Immature natural killer cell (primary cell): ENCODE results near the gene SLC25A13. TPM values are rescaled to one million over a fixed set of nuclear protein-coding genes. Genes with fewer than 3 reads are reported as not detected.
"Not testable (repeated sequence)": the region's sequence is repeated elsewhere in the genome, so short reads cannot be mapped to it uniquely, and the experiment has no call there.

Experiments used
- DNase-seq, 3 donors: peaks; one replicate each; pipeline ENCODE4 v3.0.0; 2022; ENCODE audit warnings: mixed read lengths in 1 of 3
- H3K27ac Mint-ChIP-seq, 6 donors: one replicate each; pipeline ENCODE4 v1.8.0; 2020; ENCODE audit warnings: mixed read lengths in 6 of 6, mild to moderate bottlenecking in 5 of 6, inconsistent platforms in 4 of 6, moderate library complexity in 3 of 6
- H3K27me3 Mint-ChIP-seq, 3 donors: one replicate each; pipeline ENCODE4 v1.8.0; 2020 to 2021; ENCODE audit warnings: low read depth in 3 of 3, mild to moderate bottlenecking in 3 of 3, mixed read lengths in 3 of 3, moderate library complexity in 3 of 3, inconsistent platforms in 1 of 3
- H3K36me3 Mint-ChIP-seq, 3 donors: one replicate each; pipeline ENCODE4 v1.8.0; 2020; ENCODE audit warnings: mixed read lengths in 3 of 3, inconsistent platforms in 2 of 3, mild to moderate bottlenecking in 2 of 3
- H3K4me1 Mint-ChIP-seq, 2 donors: one replicate each; pipeline ENCODE4 v1.8.0; 2020; ENCODE audit warnings: inconsistent platforms in 2 of 2, mild to moderate bottlenecking in 2 of 2, mixed read lengths in 2 of 2, moderate library complexity in 1 of 2
- H3K4me3 Mint-ChIP-seq, 5 donors: one replicate each; pipeline ENCODE4 v1.8.0; 2020; ENCODE audit warnings: mild to moderate bottlenecking in 5 of 5, mixed read lengths in 5 of 5, inconsistent platforms in 3 of 5, moderate library complexity in 3 of 5
- H3K9me3 Mint-ChIP-seq, 6 donors: one replicate each; pipeline ENCODE4 v1.8.0; 2020; ENCODE audit warnings: mild to moderate bottlenecking in 6 of 6, mixed read lengths in 6 of 6, inconsistent platforms in 4 of 6, moderate library complexity in 3 of 6
- polyA plus RNA-seq, 3 donors: library from polyadenylated mRNA; unstranded; fragments of 300-500 nt; fragmentation: Illumina TruSeq; gene quantifications; one replicate each; pipeline ENCODE4 v1.2.3, GENCODE V29; 2021

SLC25A13 gene
- polyA plus RNA-seq, 3 donors from 2014 or later, result 4.2 to 9.3 (median 5.3) TPM

- H3K36me3 Mint-ChIP-seq, result peaks cover 39 to 57% (median 40%) of the 10 kb centered on the region in 3 donors
- H3K4me1 Mint-ChIP-seq, result peaks cover 3 to 18% of the 10 kb centered on the region in 2 donors
Measured at GRCh38 chr7:96157856-96158255, 164.0 kb downstream of the SLC25A13 start.

GRCh38 chr7:96154506-96154905 is 167.4 kb downstream of the SLC25A13 start:
- H3K27me3 Mint-ChIP-seq, H3K9me3 Mint-ChIP-seq, DNase-seq, H3K4me1 Mint-ChIP-seq, H3K4me3 Mint-ChIP-seq, H3K27ac Mint-ChIP-seq: not testable (repeated sequence)
- H3K36me3 Mint-ChIP-seq, result peaks cover 26 to 48% (median 36%) of the 10 kb centered on the region in 3 donors

More at GRCh38 chr7:96157856-96158255, 164.0 kb downstream of the SLC25A13 start:
- no peak for DNase-seq
- H3K9me3 Mint-ChIP-seq, result peaks cover 0 to 4% (median 0%) of the 10 kb centered on the region in 6 donors
- H3K27ac Mint-ChIP-seq, result no peak overlapping the region
- H3K27me3 Mint-ChIP-seq, result no peaks in the 10 kb centered on the region
- no peak overlapping the region for H3K4me3 Mint-ChIP-seq

- H3K4me3 Mint-ChIP-seq, result no peak overlapping the region
- no peaks in the 10 kb centered on the region for H3K9me3 Mint-ChIP-seq
- H3K27ac Mint-ChIP-seq, result no peak overlapping the region
- no peaks in the 10 kb centered on the region for H3K4me1 Mint-ChIP-seq
- DNase-seq, result no peak
- peaks cover 20 to 43% (median 29%) of the 10 kb centered on the region in 3 donors for H3K36me3 Mint-ChIP-seq
- H3K27me3 Mint-ChIP-seq, result peaks cover 0 to 2% (median 0%) of the 10 kb centered on the region in 3 donors
Measured at GRCh38 chr7:96152706-96153105, 169.2 kb downstream of the SLC25A13 start.

GRCh38 chr7:96151889-96152288 is 170.0 kb downstream of the SLC25A13 start:
- no peak for DNase-seq
- H3K4me3 Mint-ChIP-seq, result no peak overlapping the region
- no peaks in the 10 kb centered on the region for H3K4me1 Mint-ChIP-seq
- peaks cover 18 to 41% (median 33%) of the 10 kb centered on the region in 3 donors for H3K36me3 Mint-ChIP-seq
- no peak overlapping the region for H3K27ac Mint-ChIP-seq
- H3K9me3 Mint-ChIP-seq, result no peaks in the 10 kb centered on the region
- peaks cover 0 to 2% (median 0%) of the 10 kb centered on the region in 3 donors for H3K27me3 Mint-ChIP-seq

- H3K27ac Mint-ChIP-seq, result no peak overlapping the region
- no peak overlapping the region for H3K4me3 Mint-ChIP-seq
- peaks cover 0 to 2% (median 0%) of the 10 kb centered on the region in 3 donors for H3K27me3 Mint-ChIP-seq
- no peaks in the 10 kb centered on the region for H3K9me3 Mint-ChIP-seq
- DNase-seq, result no peak
- H3K4me1 Mint-ChIP-seq, result no peaks in the 10 kb centered on the region
- H3K36me3 Mint-ChIP-seq, result peaks cover 16 to 58% (median 26%) of the 10 kb centered on the region in 3 donors
Measured at GRCh38 chr7:96144260-96144526, 177.7 kb downstream of the SLC25A13 start.

- Mint-ChIP-seq H3K27me3 (peaks cover 0 to 2% (median 0%) of the 10 kb centered on the region in 3 donors), H3K27ac (no peak overlapping the region), H3K4me3 (no peak overlapping the region), H3K36me3 (peaks cover 16 to 55% (median 25%) of the 10 kb centered on the region in 3 donors), H3K9me3 (no peaks in the 10 kb centered on the region), H3K4me1 (no peaks in the 10 kb centered on the region)
- DNase-seq, result no peak
Measured at GRCh38 chr7:96143495-96144259, 178.2 kb downstream of the SLC25A13 start.

GRCh38 chr7:96136600-96137239 is 185.2 kb downstream of the SLC25A13 start:
- no peak overlapping the region for H3K4me3 Mint-ChIP-seq
- DNase-seq, result no peak
- H3K27me3 Mint-ChIP-seq, result no peaks in the 10 kb centered on the region
- H3K4me1 Mint-ChIP-seq, result no peaks in the 10 kb centered on the region
- H3K36me3 Mint-ChIP-seq, result peaks cover 18 to 47% (median 24%) of the 10 kb centered on the region in 3 donors
- no peak overlapping the region for H3K27ac Mint-ChIP-seq
- H3K9me3 Mint-ChIP-seq, result no peaks in the 10 kb centered on the region

- DNase-seq, result no peak
- Mint-ChIP-seq H3K36me3 (peaks cover 20 to 40% (median 31%) of the 10 kb centered on the region in 3 donors), H3K27me3 (peaks cover 0 to 3% (median 0%) of the 10 kb centered on the region in 3 donors), H3K27ac (no peak overlapping the region), H3K4me1 (no peaks in the 10 kb centered on the region), H3K9me3 (no peaks in the 10 kb centered on the region), H3K4me3 (no peak overlapping the region)
Measured at GRCh38 chr7:96135241-96135640, 186.7 kb downstream of the SLC25A13 start.

GRCh38 chr7:96131525-96131924 is 190.4 kb downstream of the SLC25A13 start:
- DNase-seq, result no peak
- H3K27ac Mint-ChIP-seq, result peak overlapping the region in 1 of 6 donors; percentile 37
- no peaks in the 10 kb centered on the region for H3K9me3 Mint-ChIP-seq
- peaks cover 0 to 3% (median 0%) of the 10 kb centered on the region in 3 donors for H3K27me3 Mint-ChIP-seq
- no peak overlapping the region for H3K4me3 Mint-ChIP-seq
- peaks cover 25 to 49% (median 46%) of the 10 kb centered on the region in 3 donors for H3K36me3 Mint-ChIP-seq
- no peaks in the 10 kb centered on the region for H3K4me1 Mint-ChIP-seq

- H3K27ac Mint-ChIP-seq, result no peak overlapping the region
Measured at GRCh38 chr7:96127746-96128145, 194.2 kb downstream of the SLC25A13 start.

GRCh38 chr7:96126382-96126781 is 195.5 kb downstream of the SLC25A13 start:
- Mint-ChIP-seq H3K4me3 (no peak overlapping the region), H3K36me3 (peaks cover 10 to 42% (median 35%) of the 10 kb centered on the region in 3 donors), H3K4me1 (peaks cover 0 to 4% of the 10 kb centered on the region in 2 donors), H3K9me3 (no peaks in the 10 kb centered on the region), H3K27ac (no peak overlapping the region), H3K27me3 (peaks cover 0 to under 1% (median 0%) of the 10 kb centered on the region in 3 donors)
- DNase-seq, result no peak

More at GRCh38 chr7:96127746-96128145, 194.2 kb downstream of the SLC25A13 start:
- Mint-ChIP-seq H3K4me3 (no peak overlapping the region), H3K27me3 (peaks cover 0 to 3% (median 0%) of the 10 kb centered on the region in 3 donors), H3K9me3 (no peaks in the 10 kb centered on the region), H3K36me3 (peaks cover 19 to 40% (median 39%) of the 10 kb centered on the region in 3 donors), H3K4me1 (peaks cover 0 to 4% of the 10 kb centered on the region in 2 donors)
- DNase-seq, result no peak

GRCh38 chr7:96122746-96123145 is 199.2 kb downstream of the SLC25A13 start:
- Mint-ChIP-seq H3K4me3 (no peak overlapping the region), H3K27ac (peak overlapping the region in 1 of 6 donors; percentile 20), H3K36me3 (peaks cover 0 to 39% (median 39%) of the 10 kb centered on the region in 3 donors), H3K27me3 (no peaks in the 10 kb centered on the region), H3K4me1 (peaks cover 7 to 11% of the 10 kb centered on the region in 2 donors), H3K9me3 (no peaks in the 10 kb centered on the region)
- no peak for DNase-seq

GRCh38 chr7:96121752-96122151 is 200.1 kb downstream of the SLC25A13 start:
- H3K27ac Mint-ChIP-seq, result no peak overlapping the region
- H3K4me3 Mint-ChIP-seq, result peak overlapping the region in 1 of 5 donors; percentile 24
- peaks cover 7 to 11% of the 10 kb centered on the region in 2 donors for H3K4me1 Mint-ChIP-seq
- no peaks in the 10 kb centered on the region for H3K27me3 Mint-ChIP-seq
- no peaks in the 10 kb centered on the region for H3K9me3 Mint-ChIP-seq
- H3K36me3 Mint-ChIP-seq, result peaks cover 0 to 38% (median 34%) of the 10 kb centered on the region in 3 donors
- DNase-seq, result no peak
